GM21423 (cell line): ENCODE data around the gene TM9SF2.

ENCODE experiments used
- ATAC-seq: cut with Tn5 transposase; IDR thresholded peaks from one replicate; pipeline ENCODE4 v1.9.1; 2021; ENCODE audit warnings: mild to moderate bottlenecking, moderate library complexity; ENCODE audit not compliant: unreplicated experiment

Gene TM9SF2

DNA sequence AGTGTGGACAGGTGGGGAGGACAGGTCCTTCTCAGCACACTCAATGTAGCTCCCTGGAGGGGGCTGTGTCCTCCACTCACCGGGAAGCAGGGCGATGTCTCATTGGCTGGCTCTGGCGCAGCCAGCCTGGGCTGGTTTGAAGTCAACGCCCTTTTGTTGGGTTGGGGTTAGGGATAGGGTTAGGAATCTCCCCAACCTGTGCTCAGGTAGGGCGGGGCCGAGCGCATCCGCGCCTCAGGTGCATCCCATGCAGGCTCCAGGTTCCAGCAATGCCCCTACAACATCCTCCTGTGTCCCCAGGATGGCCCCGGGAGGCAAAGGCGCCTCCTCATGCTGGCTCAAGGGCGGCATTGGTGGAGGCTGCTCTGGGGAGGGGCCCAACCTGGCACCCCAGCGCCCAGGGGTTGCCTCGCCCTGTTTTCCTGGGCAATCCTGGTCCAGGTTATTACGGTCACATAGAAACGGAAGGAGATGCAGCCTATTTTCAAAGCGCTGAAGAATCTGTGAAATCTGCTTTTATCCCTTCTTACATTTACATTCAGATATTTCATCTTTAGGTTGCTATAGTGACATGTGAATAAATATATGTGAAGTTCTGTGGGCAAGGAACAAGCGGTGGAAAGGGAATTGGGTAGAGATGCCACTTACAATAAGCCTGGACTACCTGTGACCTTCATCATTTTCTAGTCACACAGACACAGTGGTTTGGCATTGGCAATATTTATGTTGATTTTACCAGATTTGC is 74.3 kb downstream of the TM9SF2 start:
- no peak for ATAC-seq

DNA sequence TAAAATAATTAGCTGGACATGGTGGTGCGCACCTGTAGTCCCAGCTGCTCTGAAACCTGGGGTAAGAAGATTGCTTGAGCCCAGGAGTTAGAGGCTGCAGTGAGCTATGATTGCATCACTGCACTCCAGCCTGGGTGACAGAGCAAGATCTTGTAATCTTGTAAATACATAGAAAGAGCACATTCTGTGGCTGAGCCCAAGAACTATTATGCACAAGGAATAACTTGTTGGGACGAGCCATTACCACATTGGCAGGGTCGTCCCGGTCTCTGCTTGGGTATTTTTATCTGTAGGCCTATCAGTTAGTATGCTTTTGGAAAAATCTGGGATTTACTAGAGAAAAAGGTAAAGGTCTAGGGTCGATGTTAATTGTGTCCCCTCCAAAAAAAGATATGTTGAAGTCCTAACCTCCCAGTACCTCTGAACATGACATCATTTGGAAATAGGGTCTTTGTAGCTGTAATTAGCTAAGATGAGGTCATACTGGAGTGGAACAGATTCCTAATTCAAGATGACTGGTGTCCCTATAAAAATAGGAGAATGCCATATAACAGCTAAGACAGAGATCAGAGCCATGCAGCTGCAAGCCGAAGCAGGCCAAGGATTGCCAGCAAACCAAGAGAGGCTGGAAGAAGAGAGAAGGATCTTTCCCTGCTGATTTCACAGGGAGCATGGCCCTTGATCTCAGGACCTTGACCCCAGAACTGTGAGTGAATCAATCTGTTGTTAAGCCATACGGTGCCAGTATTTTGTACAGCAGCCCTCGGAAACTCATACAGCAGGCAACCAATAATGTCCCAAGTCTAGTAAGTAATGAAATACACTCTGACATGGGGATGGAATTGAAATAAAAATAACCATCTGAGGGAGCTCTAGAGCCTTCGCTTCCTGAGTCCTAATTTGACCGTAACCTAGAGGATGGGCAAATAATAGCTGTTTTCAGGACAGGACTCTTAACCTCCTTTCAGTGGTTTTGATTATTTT is 77.0 kb downstream of the TM9SF2 start:
- ATAC-seq, result no peak

DNA sequence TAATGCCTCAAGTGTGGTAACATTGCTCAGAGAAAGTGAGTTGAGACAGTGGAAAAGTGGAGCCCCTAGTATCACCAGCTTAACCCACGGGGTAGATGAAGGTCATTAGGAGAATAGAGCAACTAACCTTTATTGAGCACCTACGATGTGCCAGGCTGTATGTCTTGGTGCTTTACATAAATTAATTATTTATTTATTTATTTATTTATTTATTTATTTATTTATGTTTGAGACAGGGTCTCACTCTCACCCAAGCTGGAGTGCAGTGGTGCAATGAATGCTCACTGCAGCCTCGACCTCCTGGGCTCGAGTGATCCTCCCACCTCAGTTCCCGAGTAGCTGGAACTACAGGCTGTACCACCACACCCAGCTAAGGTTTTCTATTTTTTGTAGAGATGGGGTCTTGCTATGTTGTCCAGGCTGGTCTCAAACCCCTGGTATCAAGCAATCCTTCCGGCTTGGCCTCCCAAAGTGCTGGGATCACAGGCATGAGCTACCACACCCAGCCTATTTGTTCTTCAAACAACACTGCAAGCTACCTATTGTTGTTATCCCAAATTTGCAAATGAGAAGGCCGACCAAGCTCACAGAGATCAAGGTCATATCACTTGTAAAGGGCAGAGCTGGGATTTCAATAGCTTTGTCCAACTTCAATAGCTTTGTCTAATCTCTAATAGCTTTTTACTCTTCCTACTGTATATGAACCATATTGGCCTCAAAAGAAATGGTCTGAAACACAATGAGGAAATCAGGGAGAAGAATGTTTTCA is 79.4 kb downstream of the TM9SF2 start:
- no peak for ATAC-seq

DNA sequence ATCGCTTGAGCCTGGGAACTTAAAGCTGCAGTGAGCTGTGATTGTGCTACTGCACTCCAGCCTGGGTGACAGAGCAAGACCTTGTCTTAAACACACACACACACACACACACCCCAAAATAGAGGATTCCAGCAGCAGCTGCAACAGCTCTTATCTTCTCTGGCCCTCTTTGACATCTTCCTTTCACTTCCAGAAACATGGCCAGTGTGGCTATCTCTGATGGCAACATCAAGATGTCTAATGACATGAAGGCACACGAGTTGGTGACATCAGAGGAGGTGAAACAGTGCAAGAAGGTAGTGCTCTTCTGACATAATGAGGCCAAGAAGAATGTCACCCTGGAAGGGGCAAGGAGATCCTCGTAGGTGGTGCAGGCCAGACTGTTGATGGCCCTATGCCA is 81.2 kb downstream of the TM9SF2 start:
- no peak for ATAC-seq

DNA sequence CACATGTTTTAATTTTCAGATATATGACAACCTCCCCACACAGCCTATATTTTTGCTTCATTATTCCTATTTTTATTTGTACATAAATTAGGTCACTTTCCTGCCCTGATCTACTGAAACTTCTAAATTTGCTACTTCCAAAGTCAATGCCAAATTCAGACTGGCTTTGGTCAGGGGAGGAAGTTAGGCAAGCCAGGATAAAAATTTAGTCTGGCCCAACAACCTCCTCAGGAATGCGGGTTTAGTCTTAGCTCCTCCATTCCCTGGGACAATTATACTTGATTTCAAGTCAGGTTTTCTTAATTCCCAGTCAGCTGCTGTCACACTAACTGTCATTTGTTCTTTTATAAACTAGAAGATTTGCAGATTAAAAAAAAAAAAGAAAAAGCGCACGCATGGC is 84.3 kb downstream of the TM9SF2 start:
- ATAC-seq, result no peak

DNA sequence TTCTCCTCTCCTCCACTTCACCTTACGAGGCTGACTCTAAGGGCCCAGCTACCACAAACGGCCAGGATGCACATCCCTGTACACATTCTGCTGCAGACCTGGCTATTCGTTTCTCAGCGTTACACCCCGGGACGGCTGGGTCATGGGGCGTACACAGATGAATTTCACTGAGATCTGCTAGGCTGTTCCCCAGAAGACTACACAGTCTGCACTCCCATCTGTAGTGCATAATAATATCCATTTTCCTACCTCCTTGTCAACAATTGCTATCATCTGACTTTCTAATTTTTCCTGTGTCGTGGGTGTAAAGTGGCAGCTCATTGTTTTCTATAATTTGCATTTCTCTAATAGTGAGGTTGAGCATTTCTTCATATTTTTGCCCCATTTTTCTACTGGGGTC is 85.7 kb downstream of the TM9SF2 start:
- ATAC-seq, result no peak

DNA sequence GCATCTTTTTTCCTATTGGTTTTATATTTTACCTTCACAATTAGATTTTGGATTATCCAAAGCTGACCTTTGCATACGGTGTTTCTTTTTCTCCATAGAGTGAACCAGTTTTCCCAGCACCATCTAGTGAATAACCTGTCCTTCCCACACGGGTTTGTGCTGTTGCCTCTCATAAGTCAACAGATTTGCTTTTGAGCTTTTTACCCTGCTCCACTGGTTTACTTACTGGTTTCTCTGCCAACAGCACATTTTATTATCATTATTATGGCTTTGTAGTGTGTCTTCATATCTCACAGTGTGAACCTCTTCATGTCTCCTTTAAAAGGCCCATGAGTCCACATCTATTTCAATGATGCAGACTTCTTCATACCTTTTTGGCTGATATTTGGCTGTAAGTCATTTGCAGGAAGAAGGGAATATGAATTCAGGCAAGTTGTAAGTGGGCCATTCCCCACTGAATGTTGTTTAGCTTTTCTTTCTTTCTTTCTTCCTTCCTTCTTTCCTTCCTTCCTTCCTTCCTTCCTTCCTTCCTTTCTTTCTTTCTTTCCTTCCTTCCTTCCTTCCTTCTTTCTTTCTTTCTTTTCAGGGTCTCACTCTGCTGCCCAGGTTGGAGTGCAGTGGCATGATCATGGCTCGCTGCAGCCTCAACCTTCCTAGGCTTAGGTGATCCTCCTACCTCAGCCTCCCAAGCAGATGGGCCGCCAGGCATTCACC is 86.8 kb downstream of the TM9SF2 start:
- no peak for ATAC-seq

DNA sequence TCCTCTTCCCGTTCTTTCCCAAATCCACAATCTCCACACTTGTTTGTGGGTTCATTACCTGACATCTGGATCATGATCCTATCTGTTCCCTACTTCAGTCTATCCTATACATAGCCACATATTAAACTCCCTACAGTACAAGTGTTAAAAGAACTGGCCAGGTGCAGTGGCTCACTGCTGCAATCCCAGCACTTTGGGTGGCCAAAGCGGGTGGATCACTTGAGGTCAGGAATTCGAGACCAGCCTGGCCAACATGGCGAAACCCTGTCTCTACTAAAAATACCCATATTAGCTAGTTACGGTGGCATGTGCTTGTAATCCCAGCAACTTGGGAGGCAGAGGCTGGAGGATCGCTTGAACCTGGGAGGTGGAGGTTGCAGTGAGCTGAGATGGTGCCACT is 88.3 kb downstream of the TM9SF2 start:
- no peak for ATAC-seq

DNA sequence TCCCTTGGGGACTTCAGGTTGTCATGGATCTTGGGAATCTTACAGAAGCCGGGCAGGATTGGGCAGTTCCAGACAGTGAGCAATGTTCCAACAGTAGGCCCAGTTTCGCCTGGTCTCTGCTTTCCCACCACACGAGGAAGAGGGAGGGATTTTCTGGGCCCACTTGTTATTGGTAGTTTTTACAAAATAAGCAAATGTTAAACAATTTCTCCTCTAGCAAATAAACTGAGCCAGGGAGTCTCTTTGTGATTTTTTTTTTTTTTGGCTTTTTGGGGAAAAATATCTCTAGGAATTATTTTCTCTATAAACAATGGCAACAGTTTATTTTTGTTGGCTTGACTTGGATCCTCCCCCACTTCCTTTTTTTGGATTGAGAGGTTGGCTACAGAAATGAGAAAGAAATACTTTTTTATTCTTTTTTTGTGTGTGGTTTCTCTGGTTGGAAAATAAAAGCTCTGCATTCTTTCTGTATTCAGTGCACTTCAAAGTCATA is 89.3 kb downstream of the TM9SF2 start:
- no peak for ATAC-seq

DNA sequence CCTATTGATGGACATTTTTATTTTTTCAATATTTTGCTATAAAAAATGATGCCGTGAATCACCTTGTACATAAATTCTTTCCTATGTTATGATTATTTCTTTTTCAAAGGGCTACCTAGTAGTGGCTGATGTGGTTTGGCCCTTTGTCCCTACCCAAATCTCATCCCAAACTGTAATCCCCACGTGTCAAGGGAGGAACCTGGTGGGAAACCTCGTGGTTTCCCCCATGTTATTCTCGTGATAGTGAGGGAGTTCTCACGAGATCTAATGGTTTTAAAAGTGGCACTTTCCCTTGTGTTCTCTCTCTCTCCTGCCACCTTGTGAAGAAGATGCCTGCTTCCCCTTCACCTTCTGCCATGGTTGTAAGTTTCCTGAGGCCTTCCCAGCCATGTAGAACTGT is 94.9 kb downstream of the TM9SF2 start:
- no peak for ATAC-seq

DNA sequence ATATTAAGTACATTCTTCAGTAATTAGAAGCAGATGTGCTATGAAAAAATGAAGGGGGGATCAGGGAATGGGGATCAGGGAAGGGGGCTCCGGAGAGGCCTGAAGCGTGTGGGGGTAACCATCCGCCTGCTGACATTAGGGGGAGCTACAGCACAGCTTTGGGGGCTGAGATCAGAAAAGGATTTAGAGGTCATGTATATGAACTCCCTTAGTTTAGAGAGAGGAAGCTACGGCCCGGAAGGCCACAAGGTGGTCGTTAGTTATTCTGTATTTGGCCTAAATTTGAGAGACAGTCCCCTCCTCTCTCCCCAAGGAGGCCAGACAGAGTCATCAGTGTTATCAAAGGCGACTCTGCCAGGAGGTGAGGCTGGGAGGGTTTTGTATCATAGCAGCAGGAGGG is 99.0 kb downstream of the TM9SF2 start:
- ATAC-seq, result no peak

DNA sequence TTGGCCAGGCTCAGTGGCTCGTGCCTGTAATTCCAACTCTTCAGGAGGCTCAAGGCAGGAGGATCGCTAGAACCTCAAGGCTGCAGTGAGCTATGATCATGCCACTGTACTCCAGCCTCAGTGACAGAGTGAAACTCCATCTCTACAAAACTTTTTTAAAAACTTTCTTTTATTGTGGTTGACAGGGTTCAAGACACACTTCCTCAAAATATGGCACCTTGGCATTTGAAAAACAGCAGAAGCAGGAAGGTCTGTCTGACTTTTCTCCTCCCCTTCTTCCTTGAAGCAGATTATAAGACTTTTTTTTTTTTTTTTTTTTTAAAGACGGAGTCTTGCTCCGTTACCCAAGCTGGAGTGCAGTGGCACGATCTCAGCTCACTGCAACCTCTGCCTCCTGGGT is 100.3 kb downstream of the TM9SF2 start:
- ATAC-seq, result no peak

DNA sequence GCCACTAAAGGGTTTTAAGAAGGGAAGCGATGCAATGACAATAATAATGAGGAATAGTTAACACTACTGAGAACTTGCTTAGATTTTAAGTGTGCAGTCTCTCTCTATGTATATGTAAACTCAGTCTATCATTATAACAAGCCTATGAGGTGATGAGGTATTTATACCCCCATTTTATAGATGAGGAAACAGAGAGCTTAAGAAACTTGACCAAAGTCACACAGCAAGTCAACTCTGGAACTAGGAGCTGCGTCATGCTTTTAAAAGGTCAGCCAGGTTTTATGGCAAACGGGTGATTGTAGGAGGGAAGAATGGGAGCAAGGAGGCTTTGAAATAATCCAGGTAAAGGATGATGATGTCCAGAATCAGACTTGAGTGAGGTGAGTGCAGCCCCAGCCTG is 103.4 kb downstream of the TM9SF2 start:
- ATAC-seq, result no peak

DNA sequence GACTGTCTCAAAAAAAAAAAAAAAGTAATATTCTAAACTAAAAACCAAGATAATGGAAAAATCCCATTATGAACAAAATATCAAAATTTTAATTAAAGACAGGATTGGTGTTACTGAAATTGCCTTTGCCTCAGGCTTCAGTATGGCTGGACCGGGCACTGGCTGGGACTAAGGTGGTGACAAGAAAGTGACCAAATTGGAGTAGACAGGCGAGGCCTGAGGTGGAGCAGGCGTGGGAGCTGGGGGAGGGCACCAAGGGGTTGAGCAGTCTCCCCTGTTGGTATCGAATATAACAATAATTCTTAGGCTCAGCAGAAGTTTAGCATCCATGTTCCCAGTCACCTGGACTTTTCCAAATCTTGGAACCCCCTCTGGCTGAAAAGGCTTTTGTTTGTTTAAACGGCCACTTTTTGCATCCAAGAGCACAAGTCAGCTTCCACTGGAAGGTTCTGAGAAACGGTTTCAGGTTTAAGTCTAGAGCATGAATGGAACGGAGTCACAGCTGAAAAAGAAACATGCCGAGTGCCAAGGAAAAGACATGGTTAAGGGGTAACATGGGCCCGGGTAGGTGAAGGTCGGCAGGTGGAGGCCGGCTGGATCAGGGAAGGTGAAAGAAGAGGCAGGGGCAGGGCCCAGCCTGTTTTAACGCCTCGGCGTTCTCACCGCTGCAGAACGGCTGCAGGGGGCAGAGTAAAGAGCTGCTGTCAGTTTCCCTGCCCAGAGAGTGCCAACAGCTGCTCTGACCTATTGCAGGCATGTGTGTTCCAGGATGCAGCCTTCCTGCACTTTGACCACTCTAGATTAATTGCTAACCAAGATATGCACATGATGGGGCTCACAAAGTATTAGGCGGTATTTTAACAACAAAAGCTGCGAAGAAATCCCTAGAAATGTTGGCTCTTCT is 104.4 kb downstream of the TM9SF2 start:
- peak; percentile 67 for ATAC-seq

DNA sequence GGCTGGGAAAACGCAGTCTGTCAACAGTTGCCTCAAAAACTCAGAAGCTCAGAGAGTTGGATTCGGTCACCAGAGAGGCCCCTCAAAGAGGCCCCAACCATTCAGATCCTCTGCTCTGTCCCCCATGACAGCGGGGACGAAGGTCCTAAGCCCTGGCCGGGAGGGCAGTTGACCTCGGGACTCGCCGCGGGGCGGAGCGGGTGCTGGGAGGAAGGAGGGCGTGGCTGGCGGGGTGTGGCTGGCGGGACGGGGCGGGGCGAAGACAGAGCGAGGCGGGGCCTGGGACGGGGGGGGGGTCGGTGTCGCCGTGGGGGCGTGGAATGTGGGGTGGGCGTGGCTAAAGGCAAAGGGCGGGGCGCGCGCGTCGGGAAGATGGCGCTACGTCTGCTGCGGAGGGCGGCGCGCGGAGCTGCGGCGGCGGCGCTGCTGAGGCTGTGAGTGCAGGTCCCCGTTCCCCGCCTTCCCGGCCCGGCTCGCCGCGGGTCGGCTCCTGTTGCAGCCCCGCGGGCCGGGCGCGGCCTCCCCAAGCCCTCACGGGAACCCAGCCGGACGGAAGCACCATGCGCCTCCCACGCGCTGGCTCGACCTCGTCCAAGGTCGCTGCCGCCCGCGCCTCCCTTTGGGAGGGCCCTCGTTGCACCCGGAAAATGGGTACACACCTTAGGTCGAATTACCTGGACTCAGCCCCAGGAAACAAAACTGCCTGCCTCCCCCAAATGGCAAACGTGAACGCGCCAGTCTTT is 105.2 kb downstream of the TM9SF2 start, which contains the start of gene CLYBL:
TSS of gene CLYBL (plus strand) at position 367 of the 743 bp plus-strand sequence.
- peak; percentile 84 for ATAC-seq

DNA sequence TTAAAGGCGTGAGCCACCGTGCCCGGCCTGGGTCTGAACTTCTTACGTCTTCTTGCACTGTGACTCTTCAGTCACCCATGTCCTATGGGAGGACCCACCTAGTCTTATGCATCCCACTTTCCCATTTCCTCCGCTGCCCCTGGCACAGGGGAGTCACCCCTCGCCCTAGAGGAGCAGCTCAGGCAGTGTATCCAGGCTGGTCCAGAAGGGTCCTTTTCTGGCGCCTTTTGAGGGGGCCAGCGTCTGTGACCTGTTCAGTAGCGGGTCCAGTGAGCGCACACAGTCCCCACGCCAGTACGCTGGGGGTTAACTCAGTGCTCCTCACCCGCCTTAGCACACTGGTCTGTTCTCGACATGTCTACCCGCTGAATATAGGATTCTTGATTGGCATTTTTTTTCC is 107.1 kb downstream of the TM9SF2 start:
- no peak for ATAC-seq

DNA sequence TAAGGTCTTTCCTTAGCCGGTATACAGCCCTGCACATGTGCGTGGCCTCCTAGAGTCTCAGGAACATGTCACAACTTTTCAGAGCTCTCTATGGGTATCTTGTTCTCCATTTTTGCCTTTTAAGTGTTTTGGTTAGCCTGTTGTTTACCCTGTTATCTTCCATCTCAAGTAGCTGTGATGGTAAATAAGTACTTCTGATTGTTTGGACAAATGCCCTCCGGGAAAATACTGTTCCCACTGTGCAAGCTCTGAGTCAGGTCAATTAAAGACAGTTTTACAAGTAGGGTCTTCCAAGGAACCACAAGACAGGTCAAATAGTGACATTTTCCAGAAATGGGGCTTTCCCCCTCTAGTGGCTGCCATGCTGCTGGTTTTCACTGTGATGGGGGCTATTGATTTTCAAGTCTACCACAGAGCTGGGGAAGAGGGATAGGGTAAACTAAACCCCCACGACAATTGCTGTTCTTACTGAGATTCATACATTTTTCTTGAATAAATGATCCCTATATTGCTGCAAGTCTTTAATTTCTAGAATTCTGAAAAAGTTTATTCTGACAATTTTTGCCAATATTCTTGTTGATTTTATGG is 109.5 kb downstream of the TM9SF2 start:
- no peak for ATAC-seq
